DMS79 (cell line): ENCODE measurements around the gene BMP2K.
"Not testable (repeated sequence)": the region's sequence is repeated elsewhere in the genome, so short reads cannot be mapped to it uniquely, and the experiment has no call there.

Experiments
- DNase-seq: peaks from one replicate; lab custom pipeline; 2025; lab: John Stamatoyannopoulos, UW

BMP2K gene

DNA sequence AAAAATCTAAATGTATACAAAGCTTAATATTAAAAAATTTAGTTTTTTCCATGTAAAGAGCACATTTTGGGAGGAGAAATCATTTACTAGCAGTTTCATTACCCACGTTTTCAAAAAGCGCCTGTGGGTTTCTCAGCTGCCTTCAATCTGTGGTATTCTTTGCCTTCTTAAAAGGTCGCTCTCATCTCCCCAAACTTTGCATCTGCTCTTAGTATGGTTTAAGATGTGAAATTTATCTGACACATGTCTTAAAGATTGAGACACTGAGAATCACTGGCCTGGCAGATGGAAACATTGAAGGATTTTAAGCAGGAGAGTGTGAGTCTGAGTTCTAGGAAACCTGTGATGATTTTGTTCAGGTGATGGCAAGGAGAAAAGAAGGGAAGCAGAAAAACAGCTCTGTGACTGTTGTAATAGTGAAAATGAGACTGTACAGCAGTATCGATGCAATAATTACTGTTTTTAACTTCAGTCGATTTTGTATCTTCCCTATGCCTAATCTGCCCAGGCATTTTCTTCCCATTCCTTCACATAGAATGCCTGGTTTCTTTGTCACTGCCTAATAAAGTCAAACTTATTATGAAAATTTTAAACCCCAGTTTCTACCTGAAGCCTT is 87.2 kb downstream of the BMP2K start:
- DNase-seq, result no peak

- no peak for DNase-seq
These were observed 87.8 kb downstream of the BMP2K start for GRCh38 chr4:78863991-78864390.

- peak; percentile 48 for DNase-seq
These were observed 88.4 kb downstream of the BMP2K start for GRCh38 chr4:78864405-78865024.

GRCh38 chr4:78865451-78865850 is 89.3 kb downstream of the BMP2K start:
- no peak for DNase-seq

GRCh38 chr4:78868712-78869111 is 92.6 kb downstream of the BMP2K start:
- DNase-seq, result not testable (repeated sequence)

DNA sequence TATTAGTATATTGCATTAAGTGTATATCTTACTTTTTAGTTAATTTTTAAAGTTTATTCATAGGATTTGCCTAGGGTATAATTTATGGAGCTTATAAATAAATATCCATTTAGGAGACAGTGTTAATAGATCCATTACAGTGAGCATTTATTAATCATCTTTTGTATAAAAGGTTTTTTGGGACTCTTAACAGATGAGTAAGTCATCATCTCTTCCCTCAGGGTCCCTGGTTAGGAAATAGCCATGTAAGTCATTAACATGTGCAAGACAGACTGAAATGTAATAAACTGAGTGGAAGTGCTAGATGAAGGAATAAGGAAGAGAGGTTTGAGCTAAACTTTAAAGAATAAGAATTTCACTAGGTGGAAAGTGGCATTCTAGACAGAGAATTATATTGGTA is 93.9 kb downstream of the BMP2K start:
- DNase-seq, result no peak

DNA sequence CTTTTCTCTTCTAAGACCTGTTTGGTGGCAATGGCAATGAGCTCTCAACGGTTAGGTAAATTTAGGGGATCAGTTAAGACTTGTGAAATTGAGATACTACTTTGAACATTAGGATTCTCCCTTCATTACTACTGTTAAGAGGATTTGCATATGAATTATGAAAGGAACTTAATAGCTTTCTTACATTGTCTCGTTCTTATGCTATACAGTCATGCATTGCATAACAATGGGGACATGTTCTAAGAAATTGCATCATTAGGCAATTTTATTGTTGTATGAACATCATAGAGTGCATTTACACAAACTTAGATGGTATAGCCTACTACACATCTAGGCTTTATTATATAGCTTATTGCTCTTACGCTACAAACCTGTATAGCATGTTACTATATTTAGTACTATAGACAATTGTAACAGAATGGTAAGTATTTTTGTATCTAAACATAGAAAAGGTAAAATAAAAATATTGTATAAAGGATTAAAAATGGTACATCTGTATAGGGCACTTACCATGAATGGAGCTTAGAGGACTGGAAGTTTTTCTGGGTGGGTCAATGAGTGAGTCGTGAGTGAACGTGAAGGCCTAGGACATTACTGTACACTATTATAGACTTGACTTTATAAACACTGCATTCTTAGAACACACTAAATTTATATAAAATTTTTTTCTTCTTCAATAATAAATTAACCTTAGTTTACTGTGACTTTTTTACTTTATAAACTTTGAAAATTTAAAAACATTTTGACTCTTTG is 100.6 kb downstream of the BMP2K start:
- no peak for DNase-seq

- DNase-seq, result no peak
These were observed 101.9 kb downstream of the BMP2K start for GRCh38 chr4:78878031-78878430.

DNA sequence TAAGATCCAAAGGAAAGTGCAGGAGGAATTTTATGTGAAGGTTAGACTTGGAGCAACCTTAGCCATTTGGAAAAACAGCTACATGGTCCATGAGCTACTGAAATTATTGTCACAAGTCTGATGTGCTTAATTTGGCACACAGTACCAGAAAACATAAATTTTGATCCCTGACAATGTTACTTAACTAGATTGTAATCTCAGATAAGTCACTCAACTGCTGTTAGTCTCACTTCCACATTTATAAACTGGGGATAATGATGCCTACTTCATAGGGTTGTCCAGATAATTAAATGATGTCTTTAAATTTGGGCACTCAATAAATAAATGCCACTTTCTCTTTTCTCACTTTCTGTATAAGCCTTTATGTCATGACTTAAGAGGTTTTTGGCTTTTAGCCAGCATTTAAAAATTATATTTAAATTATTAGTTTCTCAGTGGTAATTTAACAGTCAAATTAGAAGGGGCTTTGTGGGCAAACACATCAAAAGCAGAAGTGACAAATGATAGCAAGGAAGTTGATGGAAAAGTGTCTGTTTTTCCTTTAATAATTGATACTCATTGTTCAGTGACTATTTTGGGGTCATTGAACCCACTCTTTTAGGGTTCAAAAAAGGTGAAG is 104.8 kb downstream of the BMP2K start:
- no peak for DNase-seq

GRCh38 chr4:78885598-78885997 is 109.4 kb downstream of the BMP2K start:
- DNase-seq, result no peak

DNA sequence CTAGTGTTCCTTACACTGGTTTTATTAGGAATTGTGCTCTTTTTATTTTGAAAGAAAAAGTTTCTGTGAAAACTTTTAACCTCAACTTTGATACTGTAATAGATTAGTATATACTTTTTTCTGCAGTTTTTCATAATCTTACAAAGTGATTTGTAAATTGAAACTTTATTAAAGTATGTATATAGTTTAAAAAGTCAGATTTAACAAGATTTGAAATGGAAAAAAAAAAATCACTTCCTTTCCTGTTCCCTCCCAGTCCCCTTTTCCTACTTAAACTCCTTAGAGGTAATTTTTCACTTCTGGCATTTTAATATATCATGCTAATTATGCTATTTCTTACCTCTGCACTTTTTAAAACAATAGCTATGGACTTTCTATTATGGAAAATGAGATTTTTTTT is 113.8 kb downstream of the BMP2K start:
- DNase-seq, result no peak

DNA sequence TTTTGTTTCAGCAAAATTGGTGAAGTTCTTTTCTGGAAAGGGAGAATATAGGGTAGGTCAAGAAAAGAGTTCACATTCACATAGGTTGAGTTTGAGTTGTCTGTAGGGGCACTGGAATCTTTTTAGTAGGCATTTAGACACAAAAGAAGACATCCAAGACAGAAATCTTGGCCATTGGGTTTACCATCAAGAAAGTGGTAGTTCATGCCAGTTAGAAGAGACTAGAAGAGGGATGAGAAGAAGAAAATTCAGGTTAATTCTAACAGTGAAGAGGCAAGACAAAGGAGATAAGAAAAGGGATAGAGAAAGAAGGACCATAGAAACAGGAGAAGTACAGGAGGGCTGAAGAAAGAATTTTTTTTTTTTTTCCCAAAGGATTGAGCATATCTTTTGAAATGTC is 123.2 kb downstream of the BMP2K start:
- DNase-seq, result no peak

- DNase-seq, result no peak
These were observed 125.7 kb downstream of the BMP2K start for GRCh38 chr4:78901882-78902281.

DNA sequence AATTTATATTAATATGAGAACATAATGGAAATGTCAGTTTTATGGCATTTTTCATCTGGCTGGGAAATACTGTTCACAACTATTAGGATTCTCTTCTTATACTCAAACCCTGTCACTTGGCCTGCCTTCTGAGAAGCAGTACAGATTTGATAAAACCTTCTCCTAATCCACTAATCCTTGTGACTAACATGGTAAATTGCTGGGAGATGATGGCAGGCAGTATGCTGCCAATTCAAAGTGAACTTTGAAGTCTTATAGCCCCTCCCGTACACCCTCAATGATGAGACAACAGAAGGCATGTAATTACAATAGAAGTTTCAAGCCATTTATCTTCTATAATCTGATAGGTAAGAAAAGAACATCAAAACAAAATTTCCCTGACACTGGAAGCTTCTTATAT is 126.1 kb downstream of the BMP2K start:
- no peak for DNase-seq

GRCh38 chr4:78904143-78904542 is 128.0 kb downstream of the BMP2K start:
- peak; percentile 15 for DNase-seq

DNA sequence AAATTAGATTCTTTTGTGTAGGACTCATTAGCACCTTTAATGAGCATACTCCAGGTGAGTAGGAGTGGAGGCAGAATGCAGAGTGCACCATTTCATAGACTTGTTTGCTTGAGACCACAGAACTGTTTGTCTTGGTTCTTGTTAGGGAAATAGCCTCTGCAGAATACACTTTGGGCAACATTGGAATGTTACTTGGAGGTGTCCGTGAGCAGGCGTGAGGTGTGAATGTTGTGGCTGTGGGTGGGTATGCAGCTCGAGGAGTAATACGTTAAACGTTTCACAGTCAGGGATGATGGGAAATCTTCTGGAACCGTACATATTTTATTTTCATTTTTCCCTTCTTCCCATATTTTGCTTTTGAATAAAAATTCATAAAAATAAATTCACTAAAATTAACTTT is 131.5 kb downstream of the BMP2K start:
- DNase-seq, result no peak

- DNase-seq, result not testable (repeated sequence)
These were observed 132.8 kb downstream of the BMP2K start for GRCh38 chr4:78908974-78909373.

GRCh38 chr4:78910612-78911011 is 134.5 kb downstream of the BMP2K start:
- no peak for DNase-seq

GRCh38 chr4:78922207-78922606 is 146.1 kb downstream of the BMP2K start:
- no peak for DNase-seq

GRCh38 chr4:78923464-78924312 is 147.5 kb downstream of the BMP2K start:
- no peak for DNase-seq

DNA sequence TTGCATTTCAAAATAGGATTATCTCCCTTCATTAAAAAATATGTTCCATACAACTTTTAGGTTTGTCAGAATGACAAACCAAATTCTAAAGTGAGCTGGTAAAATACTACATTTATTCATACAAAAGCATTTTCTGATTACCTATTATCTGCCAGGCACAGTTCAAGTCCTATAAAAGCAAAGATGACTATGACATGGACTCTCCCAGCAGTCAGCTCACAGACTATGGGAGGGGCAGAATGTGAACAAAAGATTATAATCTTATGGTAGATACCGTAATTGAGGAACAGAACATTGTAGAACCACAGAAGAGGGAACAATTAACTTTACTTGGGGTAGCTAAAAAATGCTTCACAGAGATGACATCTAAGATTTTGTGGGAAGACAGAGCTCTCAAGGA is 150.7 kb downstream of the BMP2K start:
- no peak for DNase-seq

DNA sequence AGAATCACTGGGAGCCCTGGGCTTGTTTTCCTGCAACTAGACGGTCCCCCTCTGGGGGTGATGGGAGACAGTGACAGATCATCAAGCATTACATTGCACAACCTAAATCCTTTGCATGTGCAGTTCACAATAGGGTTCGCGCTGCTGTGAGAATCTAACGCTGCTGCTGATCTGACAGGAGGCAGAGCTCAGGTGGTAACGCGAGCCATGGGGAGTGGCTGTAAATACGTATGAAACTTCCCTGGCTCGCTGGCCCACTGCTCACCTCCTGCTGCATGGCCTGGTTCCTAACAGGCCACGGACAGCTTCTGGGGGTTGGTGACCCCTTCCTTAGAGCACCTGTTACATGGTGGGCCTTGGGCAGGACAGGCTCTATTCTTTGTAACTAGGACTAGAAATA is 152.7 kb downstream of the BMP2K start:
- DNase-seq, result no peak
